ENCODE results near the gene OR4C6.

OR4C6 gene

GRCh38 chr11:55661901-55662300 lies at the start of gene OR4C6:
Gene OR4C6, plus strand, starts transcription at chr11:55662201. Its CDS starts 2,966 bp downstream, at chr11:55665167.
- TF ChIP-seq, protein P1, sequence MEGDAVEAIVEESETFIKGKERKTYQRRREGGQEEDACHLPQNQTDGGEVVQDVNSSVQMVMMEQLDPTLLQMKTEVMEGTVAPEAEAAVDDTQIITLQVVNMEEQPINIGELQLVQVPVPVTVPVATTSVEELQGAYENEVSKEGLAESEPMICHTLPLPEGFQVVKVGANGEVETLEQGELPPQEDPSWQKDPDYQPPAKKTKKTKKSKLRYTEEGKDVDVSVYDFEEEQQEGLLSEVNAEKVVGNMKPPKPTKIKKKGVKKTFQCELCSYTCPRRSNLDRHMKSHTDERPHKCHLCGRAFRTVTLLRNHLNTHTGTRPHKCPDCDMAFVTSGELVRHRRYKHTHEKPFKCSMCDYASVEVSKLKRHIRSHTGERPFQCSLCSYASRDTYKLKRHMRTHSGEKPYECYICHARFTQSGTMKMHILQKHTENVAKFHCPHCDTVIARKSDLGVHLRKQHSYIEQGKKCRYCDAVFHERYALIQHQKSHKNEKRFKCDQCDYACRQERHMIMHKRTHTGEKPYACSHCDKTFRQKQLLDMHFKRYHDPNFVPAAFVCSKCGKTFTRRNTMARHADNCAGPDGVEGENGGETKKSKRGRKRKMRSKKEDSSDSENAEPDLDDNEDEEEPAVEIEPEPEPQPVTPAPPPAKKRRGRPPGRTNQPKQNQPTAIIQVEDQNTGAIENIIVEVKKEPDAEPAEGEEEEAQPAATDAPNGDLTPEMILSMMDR (IDR thresholded peaks at IDR 0.05; ENCODE audit: insufficient read depth, missing control alignments): no peak
- FAIRE-seq: no peak
- DNase-seq (ENCODE audit: insufficient read length, low spot score): no peak

- FAIRE-seq (no peak), DNase-seq (ENCODE audit: insufficient read length, low spot score) (no peak)
- TF ChIP-seq, protein P1 (IDR thresholded peaks at IDR 0.05; ENCODE audit: insufficient read depth, missing control alignments): no peak
Observed at GRCh38 chr11:55624531-55624930, 37.5 kb upstream of the OR4C6 start.

DNA sequence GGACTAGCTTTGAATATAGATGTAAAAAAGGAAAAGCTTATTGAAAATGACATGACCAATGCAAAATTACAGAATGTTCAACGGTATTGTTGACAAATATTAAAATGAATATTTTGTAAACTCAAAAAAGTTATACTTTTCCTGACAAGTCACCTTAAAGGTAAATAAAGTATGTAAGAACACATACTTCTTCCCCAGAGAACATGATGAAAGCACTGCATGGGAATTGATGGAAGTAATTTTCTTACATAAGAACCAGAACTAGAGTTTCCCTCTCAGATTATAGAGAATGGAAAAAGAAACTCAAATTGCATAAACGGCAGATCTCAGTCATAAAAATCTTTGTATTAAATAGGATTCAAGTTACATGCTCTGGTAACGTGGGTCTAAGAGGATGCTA lies 27.2 kb upstream of the OR4C6 start, which contains the start of gene OR4P4:
Gene OR4P4, plus strand, starts transcription at position 301 of the 400 bp plus-strand sequence.
- DNase-seq (ENCODE audit: insufficient read length, low spot score) (no peak), FAIRE-seq (no peak)
- TF ChIP-seq, protein P1 (IDR thresholded peaks at IDR 0.05; ENCODE audit: insufficient read depth, missing control alignments): no peak

GRCh38 chr11:55648027-55648426 lies 14.0 kb upstream of the OR4C6 start, which contains the start of gene OR4S2:
Gene OR4S2, plus strand, starts transcription at chr11:55648327. Its CDS starts 2,577 bp downstream, at chr11:55650904.
- TF ChIP-seq, protein P1 (IDR thresholded peaks at IDR 0.05; ENCODE audit: insufficient read depth, missing control alignments): no peak
- no peak for DNase-seq (ENCODE audit: insufficient read length, low spot score)
- FAIRE-seq: no peak

DNA sequence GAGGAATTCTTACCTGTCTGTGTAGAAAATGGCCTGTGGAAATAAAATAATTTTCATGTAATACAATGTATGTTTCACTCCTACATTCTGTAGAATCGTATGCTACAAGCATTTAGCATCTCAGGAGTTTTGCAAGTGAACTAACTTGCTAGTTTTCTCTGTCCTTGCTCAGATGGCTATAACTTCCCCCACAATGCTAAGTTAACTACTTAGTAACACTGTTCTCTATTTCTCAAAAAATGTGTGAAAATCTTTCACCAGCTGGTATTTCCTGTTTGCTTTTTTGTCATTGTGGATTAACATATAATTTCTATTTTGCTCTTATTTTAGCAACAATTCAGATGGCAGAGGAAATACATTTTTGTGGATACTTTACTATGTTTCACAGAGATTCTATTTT lies 9.4 kb upstream of the OR4C6 start:
- FAIRE-seq: no peak
- DNase-seq (ENCODE audit: insufficient read length, low spot score): no peak
- TF ChIP-seq, protein P1 (IDR thresholded peaks at IDR 0.05; ENCODE audit: insufficient read depth, missing control alignments): no peak

- TF ChIP-seq, protein P1 (IDR thresholded peaks at IDR 0.05; ENCODE audit: insufficient read depth, missing control alignments): no peak
- FAIRE-seq: no peak
- no peak for DNase-seq (ENCODE audit: insufficient read length, low spot score)
Observed at GRCh38 chr11:55655096-55655495, 6.9 kb upstream of the OR4C6 start.

- no peak for FAIRE-seq
- no peak for DNase-seq (ENCODE audit: insufficient read length, low spot score)
- TF ChIP-seq, protein P1 (IDR thresholded peaks at IDR 0.05; ENCODE audit: insufficient read depth, missing control alignments): no peak
Observed at GRCh38 chr11:55658031-55658573, 3.9 kb upstream of the OR4C6 start.

All from D721Med (cell line).